ENCODE data around the gene DIP2B.

- no peak for TF ChIP-seq CTCF (IDR thresholded peaks at IDR 0.05; ENCODE audit: low read depth, low read length)
- no peak for TF ChIP-seq EZH2phosphoT487 (IDR thresholded peaks at IDR 0.05; ENCODE audit: low read depth)
Measured at GRCh38 chr12:50733706-50734105, 228.9 kb downstream of the DIP2B start.

Measured in OCI-LY3 (cell line).